ENCODE results near the gene SLC2A1. TPM values are rescaled to one million over a fixed set of nuclear protein-coding genes. Genes with fewer than 3 reads are reported as not detected.

Gene SLC2A1
- total RNA-seq, 3 donors from 2014 or later = 29.5 to 78.9 (median 42.1) TPM

DNA sequence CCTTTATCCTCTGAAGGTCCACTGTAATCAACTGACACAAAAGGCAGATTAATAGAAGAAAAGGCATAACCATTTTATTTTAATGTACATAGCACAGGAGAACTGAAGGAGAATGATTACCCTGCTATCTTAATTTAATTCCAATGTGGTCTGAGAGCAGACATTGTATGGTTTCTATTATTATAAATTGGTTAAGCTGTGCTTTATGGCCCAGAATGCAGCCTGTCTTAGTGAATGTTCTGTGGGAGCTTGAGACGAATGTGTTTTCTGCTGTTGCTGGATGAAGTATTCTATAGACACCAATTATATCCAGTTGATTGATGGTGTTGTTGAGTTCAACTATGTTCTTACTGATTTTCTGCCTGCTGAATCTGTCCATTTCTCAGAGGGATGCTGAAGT, 25.0 kb upstream of the SLC2A1 start:
- Histone ChIP-seq H3K27me3 (no peaks in the 10 kb centered on the region), H3K9me3 (no peaks in the 10 kb centered on the region), H3K36me3 (no peaks in the 10 kb centered on the region), H3K27ac (no peak overlapping the region), H3K4me1 (no peaks in the 10 kb centered on the region), H3K4me3 (no peak overlapping the region)
- intact Hi-C loops (cut with DNase I; ENCODE audit: low total_unique reads) = no loop called here
- TF ChIP-seq POLR2AphosphoS5 (IDR thresholded peaks at IDR 0.05) = no peak
- no peak for TF ChIP-seq CTCF (IDR thresholded peaks at IDR 0.05)
- TF ChIP-seq POLR2A (IDR thresholded peaks at IDR 0.05) = no peak
- DNase-seq (ENCODE audit: low spot score in 2 of 2) = no peak

- Histone ChIP-seq H3K36me3 (no peaks in the 10 kb centered on the region), H3K27me3 (no peaks in the 10 kb centered on the region), H3K4me1 (no peaks in the 10 kb centered on the region), H3K9me3 (no peaks in the 10 kb centered on the region), H3K27ac (no peak overlapping the region), H3K4me3 (no peak overlapping the region)
- no peak for TF ChIP-seq POLR2AphosphoS5 (IDR thresholded peaks at IDR 0.05)
- no peak for DNase-seq (ENCODE audit: low spot score in 2 of 2)
- intact Hi-C loops (cut with DNase I; ENCODE audit: low total_unique reads) = no loop called here
These were observed 24.6 kb upstream of the SLC2A1 start for GRCh38 chr1:42983253-42983652.

- no peaks in the 10 kb centered on the region for H3K27me3 ChIP-seq
- no peak for TF ChIP-seq CTCF (IDR thresholded peaks at IDR 0.05)
- no peak for TF ChIP-seq POLR2A (IDR thresholded peaks at IDR 0.05)
- no peak for TF ChIP-seq POLR2AphosphoS5 (IDR thresholded peaks at IDR 0.05)
- no peak overlapping the region for H3K27ac ChIP-seq
- no peaks in the 10 kb centered on the region for H3K36me3 ChIP-seq
- no peaks in the 10 kb centered on the region for H3K9me3 ChIP-seq
- H3K4me1 ChIP-seq = no peaks in the 10 kb centered on the region
- DNase-seq (ENCODE audit: low spot score in 2 of 2) = no peak
- intact Hi-C loops (cut with DNase I; ENCODE audit: low total_unique reads) = no loop called here
- H3K4me3 ChIP-seq = no peak overlapping the region
These were observed 24.0 kb upstream of the SLC2A1 start for GRCh38 chr1:42982641-42983040.

- H3K4me1 ChIP-seq = no peaks in the 10 kb centered on the region
- TF ChIP-seq CTCF (IDR thresholded peaks at IDR 0.05) (no peak), POLR2A (IDR thresholded peaks at IDR 0.05) (no peak), POLR2AphosphoS5 (IDR thresholded peaks at IDR 0.05) (no peak)
- intact Hi-C loops (cut with DNase I; ENCODE audit: low total_unique reads) = no loop called here
- no peaks in the 10 kb centered on the region for H3K27me3 ChIP-seq
- no peak overlapping the region for H3K27ac ChIP-seq
- no peak overlapping the region for H3K4me3 ChIP-seq
- no peak for DNase-seq (ENCODE audit: low spot score in 2 of 2)
- no peaks in the 10 kb centered on the region for H3K9me3 ChIP-seq
- no peaks in the 10 kb centered on the region for H3K36me3 ChIP-seq
These were observed 23.2 kb upstream of the SLC2A1 start for GRCh38 chr1:42981871-42982270.

GRCh38 chr1:42981255-42981805, 22.7 kb upstream of the SLC2A1 start:
- TF ChIP-seq CTCF (IDR thresholded peaks at IDR 0.05) = no peak
- TF ChIP-seq POLR2A (IDR thresholded peaks at IDR 0.05) = no peak
- no peak for TF ChIP-seq POLR2AphosphoS5 (IDR thresholded peaks at IDR 0.05)
- Histone ChIP-seq H3K27ac (no peak overlapping the region), H3K4me1 (no peaks in the 10 kb centered on the region), H3K4me3 (no peak overlapping the region), H3K36me3 (no peaks in the 10 kb centered on the region), H3K27me3 (no peaks in the 10 kb centered on the region), H3K9me3 (no peaks in the 10 kb centered on the region)
- intact Hi-C loops (cut with DNase I; ENCODE audit: low total_unique reads) = no loop called here
- DNase-seq (ENCODE audit: low spot score in 2 of 2) = no peak
